Esophagus muscularis mucosa (tissue), 3 donors: ENCODE measurements around the gene SERPINB1.

Source experiments
- POLR2A ChIP-seq: fragments of 450-650 bp; IDR thresholded peaks from one replicate; pipeline ENCODE4 v1.6.1; 2017; ENCODE audit warnings: antibody characterized with exemption, moderate library complexity, mild to moderate bottlenecking, low read depth
- TF ChIP-seq, protein P1 (sequence below), 3 experiments: fragments of 200-600 bp in 2 of 3; fragments of 450-650 bp in 1 of 3; sonication (generic) in 2 of 3; IDR thresholded peaks; one replicate each; pipeline ENCODE4 v1.5.1; 2017 to 2019; ENCODE audit warnings: antibody characterized with exemption in 3 of 3, mild to moderate bottlenecking in 2 of 3, moderate library complexity in 1 of 3

GRCh38 chr6:2816158-2816557 is 25.5 kb downstream of the SERPINB1 start:
- TF ChIP-seq, protein P1, sequence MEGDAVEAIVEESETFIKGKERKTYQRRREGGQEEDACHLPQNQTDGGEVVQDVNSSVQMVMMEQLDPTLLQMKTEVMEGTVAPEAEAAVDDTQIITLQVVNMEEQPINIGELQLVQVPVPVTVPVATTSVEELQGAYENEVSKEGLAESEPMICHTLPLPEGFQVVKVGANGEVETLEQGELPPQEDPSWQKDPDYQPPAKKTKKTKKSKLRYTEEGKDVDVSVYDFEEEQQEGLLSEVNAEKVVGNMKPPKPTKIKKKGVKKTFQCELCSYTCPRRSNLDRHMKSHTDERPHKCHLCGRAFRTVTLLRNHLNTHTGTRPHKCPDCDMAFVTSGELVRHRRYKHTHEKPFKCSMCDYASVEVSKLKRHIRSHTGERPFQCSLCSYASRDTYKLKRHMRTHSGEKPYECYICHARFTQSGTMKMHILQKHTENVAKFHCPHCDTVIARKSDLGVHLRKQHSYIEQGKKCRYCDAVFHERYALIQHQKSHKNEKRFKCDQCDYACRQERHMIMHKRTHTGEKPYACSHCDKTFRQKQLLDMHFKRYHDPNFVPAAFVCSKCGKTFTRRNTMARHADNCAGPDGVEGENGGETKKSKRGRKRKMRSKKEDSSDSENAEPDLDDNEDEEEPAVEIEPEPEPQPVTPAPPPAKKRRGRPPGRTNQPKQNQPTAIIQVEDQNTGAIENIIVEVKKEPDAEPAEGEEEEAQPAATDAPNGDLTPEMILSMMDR (IDR thresholded peaks at IDR 0.05): no peak
- no peak for TF ChIP-seq POLR2A
